ENCODE measurements around the gene TEKT2. TPM values are rescaled to one million over a fixed set of nuclear protein-coding genes. Genes with fewer than 3 reads are reported as not detected.

TEKT2 gene
- total RNA-seq, 1 donor from 2014 or later, result 0.25 TPM

GRCh38 chr1:36095760-36096405 is 12.0 kb downstream of the TEKT2 start:
- TF ChIP-seq CTCF (IDR thresholded peaks at IDR 0.05; ENCODE audit: insufficient read depth, low read length, poor library complexity, severe bottlenecking), result no peak
- H3K36me3 ChIP-seq (ENCODE audit: control insufficient read depth, insufficient read depth, low read length), result peaks cover 10% of the 10 kb centered on the region
- H3K27me3 ChIP-seq (ENCODE audit: control insufficient read depth, insufficient read depth, low read length), result no peaks in the 10 kb centered on the region
- no peak overlapping the region for H3K4me3 ChIP-seq (ENCODE audit: low read depth, low read length)
- DNase-seq (ENCODE audit: low read depth), result no peak

- no peak for DNase-seq (ENCODE audit: low read depth)
- TF ChIP-seq CTCF (IDR thresholded peaks at IDR 0.05; ENCODE audit: insufficient read depth, low read length, poor library complexity, severe bottlenecking), result peak; percentile 41
- Histone ChIP-seq H3K4me3 (ENCODE audit: low read depth, low read length) (no peak overlapping the region), H3K27me3 (ENCODE audit: control insufficient read depth, insufficient read depth, low read length) (no peaks in the 10 kb centered on the region), H3K36me3 (ENCODE audit: control insufficient read depth, insufficient read depth, low read length) (peaks cover 10% of the 10 kb centered on the region)
These were observed 12.9 kb downstream of the TEKT2 start for GRCh38 chr1:36096500-36097432.

- Histone ChIP-seq H3K36me3 (ENCODE audit: control insufficient read depth, insufficient read depth, low read length) (peaks cover 8% of the 10 kb centered on the region), H3K27me3 (ENCODE audit: control insufficient read depth, insufficient read depth, low read length) (no peaks in the 10 kb centered on the region), H3K4me3 (ENCODE audit: low read depth, low read length) (no peak overlapping the region)
- no peak for DNase-seq (ENCODE audit: low read depth)
- TF ChIP-seq CTCF (IDR thresholded peaks at IDR 0.05; ENCODE audit: insufficient read depth, low read length, poor library complexity, severe bottlenecking), result no peak
These were observed 14.0 kb downstream of the TEKT2 start for GRCh38 chr1:36097693-36098585.

GRCh38 chr1:36098650-36099365 is 14.9 kb downstream of the TEKT2 start:
- Histone ChIP-seq H3K36me3 (ENCODE audit: control insufficient read depth, insufficient read depth, low read length) (peaks cover 5% of the 10 kb centered on the region), H3K4me3 (ENCODE audit: low read depth, low read length) (no peak overlapping the region), H3K27me3 (ENCODE audit: control insufficient read depth, insufficient read depth, low read length) (no peaks in the 10 kb centered on the region)
- no peak for TF ChIP-seq CTCF (IDR thresholded peaks at IDR 0.05; ENCODE audit: insufficient read depth, low read length, poor library complexity, severe bottlenecking)
- DNase-seq (ENCODE audit: low read depth), result no peak

GRCh38 chr1:36099681-36100341 is 15.9 kb downstream of the TEKT2 start:
- DNase-seq (ENCODE audit: low read depth), result no peak
- peak; percentile 82 for TF ChIP-seq CTCF (IDR thresholded peaks at IDR 0.05; ENCODE audit: insufficient read depth, low read length, poor library complexity, severe bottlenecking)
- no peak overlapping the region for H3K4me3 ChIP-seq (ENCODE audit: low read depth, low read length)
- H3K36me3 ChIP-seq (ENCODE audit: control insufficient read depth, insufficient read depth, low read length), result peaks cover 3% of the 10 kb centered on the region
- H3K27me3 ChIP-seq (ENCODE audit: control insufficient read depth, insufficient read depth, low read length), result no peaks in the 10 kb centered on the region

All from kidney epithelial cell (primary cell).